ES-I3 (cell line): ENCODE results near the gene EHD2.
"Not testable (repeated sequence)": the region's sequence is repeated elsewhere in the genome, so short reads cannot be mapped to it uniquely, and the experiment has no call there.

ENCODE experiments used
- H3K36me3 ChIP-seq: 2 replicates; pipeline ENCODE4 v1.6.1; 2013; ENCODE audit warnings: mild to moderate bottlenecking, low read length, control low read depth, moderate library complexity; ENCODE audit not compliant: insufficient read depth
- H3K4me1 ChIP-seq: 2 replicates; pipeline ENCODE4 v1.6.1; 2013; ENCODE audit warnings: mild to moderate bottlenecking, control low read depth, low read length; ENCODE audit not compliant: insufficient read depth
- H3K9ac ChIP-seq: 2 replicates; pipeline ENCODE4 v1.6.1; 2013; ENCODE audit warnings: low read depth, mild to moderate bottlenecking, low read length, moderate library complexity
- H3K9me3 ChIP-seq: 2 replicates; pipeline ENCODE4 v1.6.1; 2013; ENCODE audit warnings: mild to moderate bottlenecking, low read length, moderate library complexity; ENCODE audit not compliant: control insufficient read depth, insufficient read depth

Gene EHD2

DNA sequence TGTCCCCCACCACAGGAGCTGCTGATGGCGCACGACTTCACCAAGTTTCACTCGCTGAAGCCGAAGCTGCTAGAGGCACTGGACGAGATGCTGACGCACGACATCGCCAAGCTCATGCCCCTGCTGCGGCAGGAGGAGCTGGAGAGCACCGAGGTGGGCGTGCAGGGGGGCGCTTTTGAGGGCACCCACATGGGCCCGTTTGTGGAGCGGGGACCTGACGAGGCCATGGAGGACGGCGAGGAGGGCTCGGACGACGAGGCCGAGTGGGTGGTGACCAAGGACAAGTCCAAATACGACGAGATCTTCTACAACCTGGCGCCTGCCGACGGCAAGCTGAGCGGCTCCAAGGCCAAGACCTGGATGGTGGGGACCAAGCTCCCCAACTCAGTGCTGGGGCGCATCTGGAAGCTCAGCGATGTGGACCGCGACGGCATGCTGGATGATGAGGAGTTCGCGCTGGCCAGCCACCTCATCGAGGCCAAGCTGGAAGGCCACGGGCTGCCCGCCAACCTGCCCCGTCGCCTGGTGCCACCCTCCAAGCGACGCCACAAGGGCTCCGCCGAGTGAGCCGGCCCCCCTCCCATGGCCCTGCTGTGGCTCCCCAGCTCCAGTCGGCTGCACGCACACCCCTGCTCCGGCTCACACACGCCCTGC, 27.8 kb downstream of the EHD2 start:
- Histone ChIP-seq H3K36me3 (no peaks in the 10 kb centered on the region), H3K9ac (no peak overlapping the region), H3K9me3 (no peaks in the 10 kb centered on the region), H3K4me1 (no peaks in the 10 kb centered on the region; the same call in 1 of the 2 replicates)

DNA sequence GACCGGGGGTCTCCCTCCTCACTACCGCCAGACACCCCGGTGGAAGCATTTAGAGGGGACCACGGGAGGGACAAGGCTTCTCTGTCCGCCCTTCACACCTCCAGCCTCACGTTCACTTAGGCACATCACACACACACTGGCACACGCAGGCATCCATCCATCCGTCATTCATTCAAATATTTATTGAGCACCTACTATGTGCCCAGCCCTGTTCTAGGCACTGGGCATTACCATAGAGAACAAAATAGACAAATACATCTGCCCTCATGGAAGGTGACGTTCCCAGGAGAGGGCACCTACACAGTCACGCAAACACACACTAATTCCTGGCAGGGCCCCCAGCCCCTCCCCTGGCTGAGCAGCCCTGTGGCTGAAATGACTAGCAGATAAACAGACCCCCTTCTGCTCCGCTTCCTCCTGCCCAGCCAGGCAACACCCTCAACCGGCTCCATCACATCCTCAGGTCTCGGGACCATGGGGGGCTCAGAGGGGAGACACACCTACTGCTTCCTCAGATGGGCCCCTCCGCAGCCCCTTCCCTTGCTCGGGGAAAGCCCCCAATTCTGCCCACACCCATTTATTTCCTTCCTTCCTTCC, 28.4 kb downstream of the EHD2 start:
- Histone ChIP-seq H3K4me1 (no peaks in the 10 kb centered on the region; the same call in 1 of the 2 replicates), H3K9ac (no peak overlapping the region), H3K9me3 (no peaks in the 10 kb centered on the region), H3K36me3 (no peaks in the 10 kb centered on the region)

DNA sequence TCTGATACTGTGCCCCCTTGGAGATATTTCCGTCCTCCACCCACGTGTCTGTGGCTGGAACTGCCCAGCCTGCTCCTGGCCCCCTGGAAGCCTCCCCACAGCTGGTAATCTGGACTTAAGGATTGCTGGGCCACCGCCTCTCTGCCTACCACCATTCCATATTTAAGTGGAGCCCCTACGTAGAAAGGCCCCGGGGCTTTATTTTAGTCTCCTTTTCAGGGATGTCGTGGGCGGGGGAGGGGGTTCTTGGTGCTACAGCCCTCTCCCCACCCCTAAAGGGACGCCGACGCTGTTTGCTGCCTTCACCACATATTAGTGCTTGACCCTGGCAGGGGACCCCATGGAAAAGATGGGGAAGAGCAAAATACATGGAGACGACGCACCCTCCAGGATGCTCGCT, 29.4 kb downstream of the EHD2 start:
- H3K9me3 ChIP-seq: no peaks in the 10 kb centered on the region
- H3K9ac ChIP-seq: peak overlapping the region; percentile 49
- no peaks in the 10 kb centered on the region; the same call in 1 of the 2 replicates for H3K4me1 ChIP-seq
- no peaks in the 10 kb centered on the region; the same call in 1 of the 2 replicates for H3K36me3 ChIP-seq

DNA sequence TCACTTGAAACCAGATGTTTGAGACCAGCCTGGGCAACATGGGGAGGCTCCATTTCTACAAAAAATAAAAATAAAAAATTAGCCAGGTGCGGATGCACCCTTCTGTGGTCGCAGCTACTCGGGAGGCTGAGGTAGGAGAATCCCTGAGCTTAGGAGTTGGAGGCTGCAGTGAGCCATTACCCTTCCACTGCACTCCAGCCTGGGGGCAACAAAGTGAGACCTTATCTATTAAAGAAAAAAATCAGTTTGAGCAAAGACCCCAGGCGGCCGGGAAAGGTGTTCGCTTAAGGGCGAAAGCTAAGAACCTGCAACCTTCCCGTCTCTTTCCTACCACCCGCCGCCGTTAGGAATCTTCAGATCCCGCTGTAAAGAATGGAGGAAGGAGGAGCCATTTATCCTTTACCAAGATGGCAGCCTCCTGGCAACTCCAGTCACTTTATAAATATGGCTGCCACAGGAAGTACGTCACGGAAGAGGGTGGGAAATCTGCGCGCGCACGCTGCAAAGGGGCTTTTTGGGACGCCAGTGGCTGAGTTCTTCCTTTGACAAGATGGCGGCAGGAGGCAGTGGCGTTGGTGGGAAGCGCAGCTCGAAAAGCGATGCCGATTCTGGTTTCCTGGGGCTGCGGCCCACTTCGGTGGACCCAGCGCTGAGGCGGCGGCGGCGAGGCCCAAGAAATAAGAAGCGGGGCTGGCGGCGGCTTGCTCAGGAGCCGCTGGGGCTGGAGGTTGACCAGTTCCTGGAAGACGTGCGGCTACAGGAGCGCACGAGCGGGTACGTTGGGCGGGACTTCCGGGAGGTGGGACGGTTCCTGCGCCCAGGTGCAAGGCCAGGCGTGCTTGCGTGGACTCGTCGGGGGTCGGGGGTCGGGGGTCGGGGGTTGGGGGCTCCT, 32.0 kb downstream of the EHD2 start, which contains the start of gene NOP53:
Gene NOP53, plus strand, starts transcription at position 537 of the 892 bp plus-strand sequence. Its CDS starts 14 bp downstream, at position 551.
- Histone ChIP-seq H3K36me3 (peaks cover 5% of the 10 kb centered on the region), H3K9ac (peak within 1 kb of the TSS; percentile 88), H3K4me1 (no peaks in the 10 kb centered on the region; the same call in 1 of the 2 replicates), H3K9me3 (no peaks in the 10 kb centered on the region)

GRCh38 chr19:47746129-47746528, 32.9 kb downstream of the EHD2 start:
- H3K4me1 ChIP-seq, H3K9me3 ChIP-seq: not testable (repeated sequence)
- H3K36me3 ChIP-seq: peaks cover 11% of the 10 kb centered on the region
- peak overlapping the region; percentile 62; the same call in 1 of the 2 replicates for H3K9ac ChIP-seq

- Histone ChIP-seq H3K36me3 (peaks cover 22% of the 10 kb centered on the region), H3K9ac (no peak overlapping the region), H3K4me1 (no peaks in the 10 kb centered on the region; the same call in 1 of the 2 replicates)
Observed at GRCh38 chr19:47749326-47749725, 36.1 kb downstream of the EHD2 start.

DNA sequence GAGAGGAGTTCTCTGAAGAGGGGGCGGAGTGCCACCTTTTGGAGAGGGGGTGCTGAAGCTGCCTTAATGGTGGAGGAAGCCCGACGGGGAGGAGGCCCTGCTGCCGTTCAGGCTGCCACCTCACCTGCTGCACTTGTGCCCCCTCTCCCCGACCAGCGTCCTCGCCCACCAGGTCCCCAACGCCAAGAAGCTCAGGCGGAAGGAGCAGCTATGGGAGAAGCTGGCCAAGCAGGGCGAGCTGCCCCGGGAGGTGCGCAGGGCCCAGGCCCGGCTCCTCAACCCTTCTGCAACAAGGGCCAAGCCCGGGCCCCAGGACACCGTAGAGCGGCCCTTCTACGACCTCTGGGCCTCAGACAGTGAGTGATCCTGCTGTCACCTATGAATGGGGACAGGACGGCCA, 37.5 kb downstream of the EHD2 start:
- peaks cover 22% of the 10 kb centered on the region for H3K36me3 ChIP-seq
- no peaks in the 10 kb centered on the region for H3K4me1 ChIP-seq
- H3K9ac ChIP-seq: no peak overlapping the region
- no peaks in the 10 kb centered on the region for H3K9me3 ChIP-seq

More at GRCh38 chr19:47749326-47749725, 36.1 kb downstream of the EHD2 start:
- H3K9me3 ChIP-seq: no peaks in the 10 kb centered on the region

DNA sequence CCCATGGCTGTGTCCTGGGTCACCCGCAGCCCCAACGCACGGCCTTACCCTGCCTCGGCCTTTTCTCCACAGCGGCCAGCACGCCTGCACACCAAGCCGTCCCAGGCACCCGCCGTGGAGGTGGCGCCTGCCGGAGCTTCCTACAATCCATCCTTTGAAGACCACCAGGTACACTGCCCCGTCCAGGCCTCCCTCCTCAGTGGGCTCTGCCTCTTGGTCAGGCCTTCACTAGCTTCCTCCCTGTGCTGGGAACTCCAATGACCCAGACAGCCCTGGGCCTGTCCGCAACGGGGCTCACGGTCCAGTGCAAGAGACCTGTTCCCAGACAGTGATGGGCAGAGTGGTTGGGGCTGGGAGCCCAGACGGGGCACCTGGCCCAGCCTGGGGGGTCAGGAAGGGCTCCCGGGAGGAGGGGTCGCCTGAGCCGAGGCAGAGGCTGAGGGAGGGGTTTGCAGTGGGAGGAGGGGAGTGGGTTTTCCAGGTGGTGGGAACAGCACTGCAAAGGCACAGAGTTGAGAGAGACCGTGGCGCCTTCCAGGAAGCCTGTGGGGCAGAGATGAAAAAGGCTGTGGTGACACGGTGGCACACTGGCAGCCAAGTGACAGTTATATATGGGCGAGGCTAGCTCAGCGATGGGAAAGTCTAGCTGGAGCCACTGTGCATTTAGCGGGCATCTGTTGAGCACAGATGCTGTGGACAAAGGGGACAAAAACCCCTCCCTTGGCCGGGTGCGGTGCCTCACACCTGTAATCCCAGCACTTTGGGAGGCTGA, 39.4 kb downstream of the EHD2 start:
- Histone ChIP-seq H3K9ac (no peak overlapping the region), H3K9me3 (no peaks in the 10 kb centered on the region), H3K4me1 (no peaks in the 10 kb centered on the region), H3K36me3 (peaks cover 27% of the 10 kb centered on the region)

DNA sequence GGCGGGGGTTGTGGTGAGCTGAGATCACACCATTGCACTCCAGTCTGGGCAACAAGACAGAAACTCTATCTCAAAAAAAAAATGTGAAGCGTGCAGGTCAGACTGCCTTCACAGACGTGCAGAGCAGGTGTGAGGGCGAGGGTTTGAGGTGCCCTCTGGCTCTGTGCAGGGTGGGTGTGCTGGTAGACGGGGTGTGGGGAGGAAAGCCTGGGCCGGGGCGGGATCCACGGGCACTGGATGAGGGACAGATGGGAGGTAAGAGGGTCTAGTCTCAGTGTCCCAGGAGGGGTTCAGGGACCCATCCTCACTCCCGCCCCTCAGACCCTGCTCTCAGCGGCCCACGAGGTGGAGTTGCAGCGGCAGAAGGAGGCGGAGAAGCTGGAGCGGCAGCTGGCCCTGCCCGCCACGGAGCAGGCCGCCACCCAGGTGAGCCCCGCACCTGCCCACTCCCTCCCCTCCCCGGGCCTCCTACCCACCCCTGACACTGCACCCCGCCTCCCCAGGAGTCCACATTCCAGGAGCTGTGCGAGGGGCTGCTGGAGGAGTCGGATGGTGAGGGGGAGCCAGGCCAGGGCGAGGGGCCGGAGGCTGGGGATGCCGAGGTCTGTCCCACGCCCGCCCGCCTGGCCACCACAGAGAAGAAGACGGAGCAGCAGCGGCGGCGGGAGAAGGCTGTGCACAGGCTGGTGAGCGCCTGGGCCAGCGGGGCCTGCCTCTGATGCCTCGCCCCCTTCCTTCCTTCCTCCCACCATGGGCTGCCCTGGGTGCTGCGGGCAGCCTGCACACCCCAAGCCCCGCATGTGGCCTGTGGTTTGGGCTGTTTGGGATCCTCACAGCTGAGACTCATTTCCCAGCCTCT, 41.2 kb downstream of the EHD2 start:
- Histone ChIP-seq H3K9ac (no peak overlapping the region), H3K36me3 (peaks cover 24% of the 10 kb centered on the region), H3K9me3 (no peaks in the 10 kb centered on the region), H3K4me1 (no peaks in the 10 kb centered on the region)

DNA sequence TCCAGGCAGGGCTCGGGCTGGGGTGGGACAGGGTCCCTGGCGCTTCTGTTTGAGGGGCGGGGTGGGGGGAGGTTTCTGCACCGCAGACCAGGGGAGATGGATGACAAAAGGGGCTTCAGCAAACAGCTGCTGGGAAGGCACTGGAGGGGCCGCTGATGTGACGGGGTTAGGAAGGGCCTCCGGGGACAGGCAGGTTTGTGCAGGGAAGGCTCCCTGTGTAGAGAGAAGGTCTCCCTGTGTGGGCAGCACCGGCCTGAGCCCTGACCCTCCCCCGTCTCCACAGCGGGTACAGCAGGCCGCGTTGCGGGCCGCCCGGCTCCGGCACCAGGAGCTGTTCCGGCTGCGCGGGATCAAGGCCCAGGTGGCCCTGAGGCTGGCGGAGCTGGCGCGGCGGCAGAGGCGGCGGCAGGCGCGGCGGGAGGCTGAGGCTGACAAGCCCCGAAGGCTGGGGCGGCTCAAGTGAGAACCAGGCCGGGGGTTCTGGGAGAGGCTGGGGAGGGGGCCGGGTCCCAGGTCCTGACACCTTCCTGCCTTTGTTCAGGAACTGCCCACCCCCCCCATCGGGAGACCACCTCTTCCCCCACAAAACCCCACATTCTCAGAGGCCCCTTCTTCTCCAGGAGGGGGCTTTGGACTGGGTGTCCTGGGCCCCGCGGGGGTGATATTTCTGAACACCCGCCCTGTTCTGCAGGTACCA, 42.0 kb downstream of the EHD2 start:
- Histone ChIP-seq H3K36me3 (peaks cover 24% of the 10 kb centered on the region), H3K4me1 (no peaks in the 10 kb centered on the region), H3K9ac (no peak overlapping the region), H3K9me3 (no peaks in the 10 kb centered on the region)

DNA sequence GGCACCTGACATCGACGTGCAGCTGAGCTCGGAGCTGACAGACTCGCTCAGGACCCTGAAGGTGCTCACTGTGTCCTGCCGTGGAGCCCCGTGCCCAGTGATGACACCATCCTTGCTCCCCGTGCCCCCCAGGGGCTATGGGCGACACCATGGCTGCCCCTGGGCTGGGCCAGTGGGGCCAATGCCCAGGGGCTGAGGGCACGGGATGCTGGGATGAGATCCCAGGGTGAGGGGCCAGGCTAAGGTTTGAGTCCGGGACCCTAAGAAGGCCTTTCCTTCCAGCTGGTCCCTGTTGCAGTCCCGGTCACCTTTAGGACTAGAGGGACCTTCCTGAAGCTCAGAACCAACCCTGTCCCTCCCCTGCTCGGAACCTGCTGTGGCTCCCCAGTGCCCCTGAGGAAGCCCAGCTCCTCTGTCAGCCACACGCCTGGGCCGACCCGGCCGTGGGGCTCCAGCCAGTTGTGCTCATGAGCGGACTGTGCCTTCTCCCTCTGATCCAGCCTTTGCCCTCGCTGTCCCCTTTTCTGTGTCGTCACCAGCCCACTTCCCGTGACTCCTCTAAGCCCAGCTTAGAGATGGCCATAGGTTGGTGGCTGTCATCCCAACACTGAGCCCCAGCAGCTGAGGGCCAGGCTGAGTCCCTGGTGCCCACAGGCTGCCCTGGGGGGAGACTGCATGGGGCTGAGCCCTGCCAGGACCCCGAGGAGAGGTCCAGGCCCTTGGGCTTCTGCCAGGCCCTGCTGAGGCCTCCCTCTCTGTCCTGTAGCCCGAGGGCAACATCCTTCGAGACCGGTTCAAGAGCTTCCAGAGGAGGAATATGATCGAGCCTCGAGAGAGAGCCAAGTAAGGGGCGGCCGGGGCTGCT, 42.8 kb downstream of the EHD2 start:
- H3K9me3 ChIP-seq: no peaks in the 10 kb centered on the region
- peaks cover 20% of the 10 kb centered on the region; the same call in 1 of the 2 replicates for H3K36me3 ChIP-seq
- H3K9ac ChIP-seq: no peak overlapping the region
- no peaks in the 10 kb centered on the region for H3K4me1 ChIP-seq

DNA sequence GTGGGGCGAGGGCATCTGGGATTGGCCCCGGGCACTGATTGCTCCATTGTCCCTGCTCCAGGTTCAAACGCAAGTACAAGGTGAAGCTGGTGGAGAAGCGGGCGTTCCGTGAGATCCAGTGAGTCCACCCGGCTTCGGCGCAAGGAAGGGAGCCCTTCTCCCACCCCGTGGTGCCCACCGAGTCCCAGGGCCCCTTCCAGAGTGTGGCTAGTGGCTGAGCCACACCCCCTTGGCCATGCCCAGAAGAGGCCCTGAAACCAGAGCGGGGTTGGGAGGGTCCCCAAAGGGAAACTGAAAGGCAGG, 43.4 kb downstream of the EHD2 start:
- Histone ChIP-seq H3K9me3 (no peaks in the 10 kb centered on the region), H3K4me1 (no peaks in the 10 kb centered on the region), H3K36me3 (peaks cover 14% of the 10 kb centered on the region; the same call in 1 of the 2 replicates), H3K9ac (no peak overlapping the region)
